WTC11 (cell line): ENCODE data around the gene BICC1. TPM values are rescaled to one million over a fixed set of nuclear protein-coding genes. Genes with fewer than 3 reads are reported as not detected.

ENCODE experiments used
- ATAC-seq: fragments of 200-7000 bp; cut with Tn5 transposase; 2 replicates; pipeline ENCODE4 v1.10.0; 2021; ENCODE audit warnings: mild to moderate bottlenecking, moderate library complexity
- CTCF ChIA-PET: fragments of 300-600 bp; sonication (Branson Sonifier 250); formaldehyde crosslinking; loops from one replicate; lab custom pipeline; 2021; ENCODE audit warnings: antibody characterized with exemption; lab: Charles Lee
- POLR2A ChIA-PET: fragments of 350-600 bp; sonication (Branson Sonifier 250); formaldehyde crosslinking; loops from one replicate; lab custom pipeline; 2021; ENCODE audit warnings: antibody characterized with exemption; lab: Charles Lee
- DNase-seq: peaks from one replicate; pipeline ENCODE4 v3.0.0; 2021; ENCODE audit warnings: low spot score
- H3K27ac Mint-ChIP-seq: 2 replicates; pipeline ENCODE4 v1.8.0; 2021; ENCODE audit warnings: mixed read lengths
- H3K27me3 Mint-ChIP-seq: 2 replicates; pipeline ENCODE4 v1.8.0; 2021; ENCODE audit warnings: low read depth, mild to moderate bottlenecking, moderate library complexity, mixed read lengths
- H3K36me3 Mint-ChIP-seq: 2 replicates; pipeline ENCODE4 v1.8.0; 2021; ENCODE audit warnings: mixed read lengths
- H3K4me1 Mint-ChIP-seq: 2 replicates; pipeline ENCODE4 v1.8.0; 2022; ENCODE audit warnings: mixed read lengths
- H3K4me3 Mint-ChIP-seq: 2 replicates; pipeline ENCODE4 v1.8.0; 2021; ENCODE audit warnings: mild to moderate bottlenecking, moderate library complexity, mixed read lengths
- H3K9me3 Mint-ChIP-seq: 2 replicates; pipeline ENCODE4 v1.8.0; 2021; ENCODE audit warnings: mixed read lengths
- AFF4 ChIP-seq: sonication (generic); formaldehyde crosslinking; IDR thresholded peaks from 2 replicates; pipeline ENCODE4 v1.8.1; 2023; ENCODE audit warnings: mild to moderate bottlenecking, missing genetic modification reagents, borderline replicate concordance
- AR ChIP-seq: fragments of 250-450 bp; sonication (Bioruptor Pico); IDR thresholded peaks from 2 replicates; pipeline ENCODE4 v1.9.0; 2021; ENCODE audit warnings: mild to moderate bottlenecking
- ATF6 ChIP-seq: sonication (generic); formaldehyde crosslinking; IDR thresholded peaks from 2 replicates; pipeline ENCODE4 v1.8.1; 2023; ENCODE audit warnings: mild to moderate bottlenecking, missing genetic modification reagents
- MYBL2 ChIP-seq: sonication (generic); formaldehyde crosslinking; IDR thresholded peaks from 2 replicates; pipeline ENCODE4 v1.8.1; 2023; ENCODE audit warnings: mild to moderate bottlenecking, moderate library complexity, missing genetic modification reagents
- NR3C1 ChIP-seq: sonication (generic); formaldehyde crosslinking; conservative IDR thresholded peaks from 2 replicates; pipeline ENCODE4 v1.8.1; 2023; ENCODE audit warnings: low read depth, mild to moderate bottlenecking, missing genetic modification reagents
- OVOL2 ChIP-seq: fragments of 250-450 bp; sonication (Bioruptor Pico); IDR thresholded peaks from 2 replicates; pipeline ENCODE4 v1.9.0; 2021; ENCODE audit warnings: mild to moderate bottlenecking, borderline replicate concordance
- PRDM15 ChIP-seq: sonication (generic); formaldehyde crosslinking; IDR thresholded peaks from 2 replicates; pipeline ENCODE4 v1.8.0; 2022; ENCODE audit warnings: missing genetic modification reagents
- RORB ChIP-seq: fragments of 250-450 bp; sonication (Bioruptor Pico); IDR thresholded peaks from 2 replicates; pipeline ENCODE4 v1.9.0; 2021; ENCODE audit warnings: mild to moderate bottlenecking
- SMAD4 ChIP-seq: sonication (generic); formaldehyde crosslinking; IDR thresholded peaks from 2 replicates; pipeline ENCODE4 v1.8.0; 2022; ENCODE audit warnings: mild to moderate bottlenecking, missing genetic modification reagents
- TEAD1 ChIP-seq: sonication (generic); formaldehyde crosslinking; IDR thresholded peaks from 2 replicates; pipeline ENCODE4 v1.8.0; 2022; ENCODE audit warnings: mild to moderate bottlenecking, missing genetic modification reagents
- ZNF232 ChIP-seq: sonication (generic); formaldehyde crosslinking; IDR thresholded peaks from 2 replicates; pipeline ENCODE4 v1.8.0; 2022; ENCODE audit warnings: mild to moderate bottlenecking, missing genetic modification reagents
- total RNA-seq: library from RNA; stranded (reverse); gene quantifications from 3 replicates; pipeline ENCODE4 v1.2.3, GENCODE V29; 2021
- TF ChIP-seq, protein P1 (sequence below): fragments of 250-450 bp; sonication (Bioruptor Pico); IDR thresholded peaks from 2 replicates; pipeline ENCODE4 v1.9.0; 2021; ENCODE audit warnings: mild to moderate bottlenecking, borderline replicate concordance
- TF ChIP-seq, protein P2 (sequence below): sonication (generic); formaldehyde crosslinking; IDR thresholded peaks from 2 replicates; pipeline ENCODE4 v1.8.1; 2023; ENCODE audit warnings: mild to moderate bottlenecking, missing genetic modification reagents, moderate library complexity
- TF ChIP-seq, protein P3 (sequence below): sonication (generic); formaldehyde crosslinking; IDR thresholded peaks from 2 replicates; pipeline ENCODE4 v1.8.0; 2022; ENCODE audit warnings: mild to moderate bottlenecking, missing genetic modification reagents

Gene BICC1
- total RNA-seq, 1 experiment from 2014 or later: 0.61 TPM

DNA sequence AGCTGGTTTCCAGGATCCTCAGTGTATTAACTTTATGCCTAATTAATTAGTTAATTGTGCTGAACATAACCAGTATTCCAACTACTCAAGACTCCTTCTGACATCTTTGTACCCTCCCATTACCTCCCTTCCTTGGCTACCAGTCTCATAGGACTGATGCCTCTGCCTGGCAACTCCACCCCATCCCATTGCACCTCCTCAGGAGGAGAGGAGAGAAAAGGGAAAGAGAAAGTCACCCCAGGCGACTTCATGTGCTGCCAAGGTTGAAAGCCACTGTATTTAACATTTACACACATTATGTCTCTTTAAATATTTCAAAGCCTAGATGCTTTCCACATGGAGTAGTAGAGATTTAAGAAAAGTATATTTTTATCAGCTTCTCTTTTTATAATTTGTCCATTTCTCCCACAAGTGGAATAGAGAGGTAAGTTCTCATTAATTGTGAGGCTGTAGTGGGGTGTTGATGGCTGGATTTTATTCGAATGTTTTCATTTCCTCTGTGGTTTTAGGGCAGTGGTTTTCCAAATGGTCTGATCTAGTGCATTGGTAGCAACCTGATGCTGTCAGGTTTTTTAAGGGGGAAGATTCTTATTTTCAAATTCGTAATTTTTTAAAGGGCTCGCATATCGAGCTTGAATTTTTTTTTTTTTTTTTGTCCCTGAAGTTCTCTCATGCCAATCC lies 148.0 kb downstream of the BICC1 start (continued):
- TF ChIP-seq, protein P1, sequence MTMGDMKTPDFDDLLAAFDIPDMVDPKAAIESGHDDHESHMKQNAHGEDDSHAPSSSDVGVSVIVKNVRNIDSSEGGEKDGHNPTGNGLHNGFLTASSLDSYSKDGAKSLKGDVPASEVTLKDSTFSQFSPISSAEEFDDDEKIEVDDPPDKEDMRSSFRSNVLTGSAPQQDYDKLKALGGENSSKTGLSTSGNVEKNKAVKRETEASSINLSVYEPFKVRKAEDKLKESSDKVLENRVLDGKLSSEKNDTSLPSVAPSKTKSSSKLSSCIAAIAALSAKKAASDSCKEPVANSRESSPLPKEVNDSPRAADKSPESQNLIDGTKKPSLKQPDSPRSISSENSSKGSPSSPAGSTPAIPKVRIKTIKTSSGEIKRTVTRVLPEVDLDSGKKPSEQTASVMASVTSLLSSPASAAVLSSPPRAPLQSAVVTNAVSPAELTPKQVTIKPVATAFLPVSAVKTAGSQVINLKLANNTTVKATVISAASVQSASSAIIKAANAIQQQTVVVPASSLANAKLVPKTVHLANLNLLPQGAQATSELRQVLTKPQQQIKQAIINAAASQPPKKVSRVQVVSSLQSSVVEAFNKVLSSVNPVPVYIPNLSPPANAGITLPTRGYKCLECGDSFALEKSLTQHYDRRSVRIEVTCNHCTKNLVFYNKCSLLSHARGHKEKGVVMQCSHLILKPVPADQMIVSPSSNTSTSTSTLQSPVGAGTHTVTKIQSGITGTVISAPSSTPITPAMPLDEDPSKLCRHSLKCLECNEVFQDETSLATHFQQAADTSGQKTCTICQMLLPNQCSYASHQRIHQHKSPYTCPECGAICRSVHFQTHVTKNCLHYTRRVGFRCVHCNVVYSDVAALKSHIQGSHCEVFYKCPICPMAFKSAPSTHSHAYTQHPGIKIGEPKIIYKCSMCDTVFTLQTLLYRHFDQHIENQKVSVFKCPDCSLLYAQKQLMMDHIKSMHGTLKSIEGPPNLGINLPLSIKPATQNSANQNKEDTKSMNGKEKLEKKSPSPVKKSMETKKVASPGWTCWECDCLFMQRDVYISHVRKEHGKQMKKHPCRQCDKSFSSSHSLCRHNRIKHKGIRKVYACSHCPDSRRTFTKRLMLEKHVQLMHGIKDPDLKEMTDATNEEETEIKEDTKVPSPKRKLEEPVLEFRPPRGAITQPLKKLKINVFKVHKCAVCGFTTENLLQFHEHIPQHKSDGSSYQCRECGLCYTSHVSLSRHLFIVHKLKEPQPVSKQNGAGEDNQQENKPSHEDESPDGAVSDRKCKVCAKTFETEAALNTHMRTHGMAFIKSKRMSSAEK (CRISPR knock-in tag): no peak
- TF ChIP-seq NR3C1 (CRISPR knock-in tag) (no peak), OVOL2 (CRISPR knock-in tag) (no peak), TEAD1 (no peak), AR (CRISPR knock-in tag) (no peak), MYBL2 (CRISPR knock-in tag) (no peak), AFF4 (no peak)
- TF ChIP-seq, protein P2, sequence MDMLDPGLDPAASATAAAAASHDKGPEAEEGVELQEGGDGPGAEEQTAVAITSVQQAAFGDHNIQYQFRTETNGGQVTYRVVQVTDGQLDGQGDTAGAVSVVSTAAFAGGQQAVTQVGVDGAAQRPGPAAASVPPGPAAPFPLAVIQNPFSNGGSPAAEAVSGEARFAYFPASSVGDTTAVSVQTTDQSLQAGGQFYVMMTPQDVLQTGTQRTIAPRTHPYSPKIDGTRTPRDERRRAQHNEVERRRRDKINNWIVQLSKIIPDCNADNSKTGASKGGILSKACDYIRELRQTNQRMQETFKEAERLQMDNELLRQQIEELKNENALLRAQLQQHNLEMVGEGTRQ (CRISPR knock-in tag): no peak
- TF ChIP-seq, protein P3, sequence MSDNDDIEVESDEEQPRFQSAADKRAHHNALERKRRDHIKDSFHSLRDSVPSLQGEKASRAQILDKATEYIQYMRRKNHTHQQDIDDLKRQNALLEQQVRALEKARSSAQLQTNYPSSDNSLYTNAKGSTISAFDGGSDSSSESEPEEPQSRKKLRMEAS (CRISPR knock-in tag): no peak

- ChIA-PET CTCF (no interaction called here), POLR2A (no interaction called here)
- no peak for ATAC-seq
- Mint-ChIP-seq H3K4me1 (peaks cover 24% of the 10 kb centered on the region), H3K27ac (no peak overlapping the region), H3K9me3 (peaks cover 45% of the 10 kb centered on the region), H3K36me3 (peaks cover 37% of the 10 kb centered on the region), H3K27me3 (no peaks in the 10 kb centered on the region), H3K4me3 (no peak overlapping the region)
- DNase-seq: no peak
- TF ChIP-seq PRDM15 (no peak), ATF6 (no peak), RORB (CRISPR knock-in tag) (no peak), ZNF232 (CRISPR knock-in tag) (no peak), AR (CRISPR knock-in tag) (no peak), SMAD4 (no peak)
Measured at GRCh38 chr10:58661336-58661735, 148.7 kb downstream of the BICC1 start.
